K562 (cell line): ENCODE measurements around the gene KCNMB3. TPM values are rescaled to one million over a fixed set of nuclear protein-coding genes. Genes with fewer than 3 reads are reported as not detected.

ENCODE experiments used
- ATAC-seq: fragments of 200-7000 bp; cut with Tn5 transposase; 3 replicates; pipeline ENCODE4 v1.9.1; 2020; ENCODE audit warnings: moderate library complexity
- BruUV-seq: library from RNA; stranded (reverse); fragments of 400-500 nt; replicated peaks from 2 replicates; lab custom pipeline; 2021; lab: Mats Ljungman, UMichigan
- CTCF ChIA-PET: fragments of 300-600 bp; formaldehyde crosslinking; extraction: SDS; loops from one replicate; lab custom pipeline; 2021; ENCODE audit warnings: low intra/inter-chr PET ratio; lab: Yijun Ruan, JAX
- POLR2A ChIA-PET: fragments of 300-600, 350-650 bp; sonication (Branson Sonifier 250); formaldehyde crosslinking; extraction: SDS; loops from one replicate; lab custom pipeline; 2021; ENCODE audit warnings: antibody characterized with exemption, inconsistent platforms; lab: Yijun Ruan, JAX
- DNase-seq, 4 experiments: peaks; one replicate each; pipeline versions ENCODE4 v3.0.0 to v3.0.0-alpha.2; 2011 to 2018; ENCODE audit warnings: low spot score in 3 of 4, mixed read lengths in 3 of 4; ENCODE audit errors: extremely low read depth in 1 of 4
- FAIRE-seq: peaks from 2 replicates; lab custom pipeline; 2011; peaks lifted over from hg19 to GRCh38; lab: Jason Lieb, UNC
- H2AFZ ChIP-seq: 2 replicates; pipeline ENCODE4 v1.6.0; 2011; ENCODE audit warnings: low read depth, low read length, control low read depth, inconsistent platforms
- H3K27ac ChIP-seq: fragments of 200-600 bp; 3 replicates; pipeline ENCODE4 v1.8.0; 2011; ENCODE audit warnings: low read depth, mild to moderate bottlenecking, control low read depth, inconsistent platforms, low read length, moderate library complexity, mixed read lengths; ENCODE audit errors: extremely low read depth
- H3K27me3 ChIP-seq, 2 experiments: fragments of 300-600 bp in 1 of 2; 2 replicates in 1 of 2; 3 replicates in 1 of 2; pipeline versions ENCODE4 v1.6.0 to v1.8.0; 2011; ENCODE audit warnings: inconsistent platforms in 2 of 2, low read length in 2 of 2, mild to moderate bottlenecking in 1 of 2, mixed read lengths in 1 of 2, moderate library complexity in 1 of 2; ENCODE audit not compliant: control insufficient read depth in 2 of 2, insufficient read depth in 2 of 2
- H3K36me3 ChIP-seq: fragments of 300-600 bp; 3 replicates; pipeline ENCODE4 v1.8.0; 2011; ENCODE audit warnings: mild to moderate bottlenecking, low read length, inconsistent platforms; ENCODE audit not compliant: control insufficient read depth, insufficient read depth
- H3K4me1 ChIP-seq, 2 experiments: fragments of 200-600 bp in 1 of 2; replicated peaks in 1 of 2; 2 replicates in 1 of 2; 3 replicates in 1 of 2; pipeline versions ENCODE4 v1.5.1 to v1.8.0; 2011; ENCODE audit warnings: inconsistent platforms in 2 of 2, low read length in 2 of 2, mild to moderate bottlenecking in 1 of 2, mixed read lengths in 1 of 2, moderate library complexity in 1 of 2; ENCODE audit not compliant: control insufficient read depth in 2 of 2, insufficient read depth in 2 of 2
- H3K4me2 ChIP-seq: 2 replicates; pipeline ENCODE4 v1.6.1; 2011; ENCODE audit warnings: low read length, control low read depth, inconsistent platforms, mixed read lengths; ENCODE audit not compliant: insufficient read depth
- H3K4me3 ChIP-seq: fragments of 200-600 bp; sonication (generic), shearing (Covaris generic); 2 replicates; pipeline ENCODE4 v1.5.1; 2016; ENCODE audit warnings: control low read depth, inconsistent platforms
- H3K79me2 ChIP-seq: fragments of 200-600 bp; 3 replicates; pipeline ENCODE4 v1.8.0; 2011; ENCODE audit warnings: low read length, inconsistent platforms; ENCODE audit not compliant: control insufficient read depth, insufficient read depth
- H3K9ac ChIP-seq, 2 experiments: 2 replicates each; pipeline versions ENCODE4 v1.6.0 to v1.6.1; 2011; ENCODE audit warnings: low read depth in 2 of 2, low read length in 2 of 2, control low read depth in 1 of 2, inconsistent platforms in 1 of 2, mild to moderate bottlenecking in 1 of 2, mixed read lengths in 1 of 2; ENCODE audit not compliant: insufficient read depth in 1 of 2
- H3K9me1 ChIP-seq: one replicate; pipeline ENCODE4 v1.6.0; 2011; ENCODE audit warnings: inconsistent platforms, mild to moderate bottlenecking, low read length, moderate library complexity; ENCODE audit not compliant: control insufficient read depth, insufficient read depth
- H3K9me3 ChIP-seq: replicated peaks from 2 replicates; pipeline ENCODE4 v1.5.1; 2011; ENCODE audit warnings: low read depth, low read length, inconsistent platforms; ENCODE audit not compliant: control insufficient read depth, insufficient read depth
- H4K20me1 ChIP-seq: replicated peaks from 2 replicates; pipeline ENCODE4 v1.6.1; 2011; ENCODE audit warnings: low read length, inconsistent platforms, mixed read lengths; ENCODE audit not compliant: control insufficient read depth, insufficient read depth
- ATF4 ChIP-seq: fragments of 450-650 bp; formaldehyde crosslinking; IDR thresholded peaks from 2 replicates; pipeline ENCODE4 v1.4.0; 2022; ENCODE audit warnings: mild to moderate bottlenecking, moderate library complexity
- BHLHE40 ChIP-seq: IDR thresholded peaks from 2 replicates; pipeline ENCODE4 v1.6.1; 2011; ENCODE audit warnings: low read length, improper control_type of control experiment
- CBFA2T3 ChIP-seq: fragments of 450-650 bp; IDR thresholded peaks from 2 replicates; pipeline ENCODE4 v1.6.1; 2017
- CXXC5 ChIP-seq: fragments of 250-450 bp; sonication (Bioruptor Pico); IDR thresholded peaks from 2 replicates; pipeline ENCODE4 v1.8.0; 2022; ENCODE audit warnings: inconsistent platforms, mild to moderate bottlenecking, moderate library complexity
- EGR1 ChIP-seq: fragments of 450-650 bp; conservative IDR thresholded peaks from 2 replicates; pipeline ENCODE4 v1.6.1; 2017; ENCODE audit warnings: mild to moderate bottlenecking
- GATAD2A ChIP-seq: fragments of 450-650 bp; IDR thresholded peaks from 2 replicates; pipeline ENCODE4 v1.6.1; 2017
- MAFG ChIP-seq: fragments of 450-650 bp; conservative IDR thresholded peaks from 2 replicates; pipeline ENCODE4 v1.6.1; 2016; ENCODE audit warnings: missing genetic modification characterization, missing compliant biosample characterization
- MTA3 ChIP-seq: fragments of 450-650 bp; formaldehyde crosslinking; IDR thresholded peaks from 2 replicates; pipeline ENCODE4 v1.6.1; 2017; ENCODE audit warnings: mild to moderate bottlenecking, borderline replicate concordance
- MXD1 ChIP-seq: fragments of 250-450 bp; sonication (Bioruptor Pico); IDR thresholded peaks from 2 replicates; pipeline ENCODE4 v1.8.0; 2021; ENCODE audit warnings: borderline replicate concordance, mild to moderate bottlenecking, moderate library complexity; ENCODE audit not compliant: poor library complexity, severe bottlenecking
- NR2F6 ChIP-seq: fragments of 450-650 bp; formaldehyde crosslinking; IDR thresholded peaks from 2 replicates; pipeline ENCODE4 v1.4.0; 2020; ENCODE audit warnings: mild to moderate bottlenecking
- RBM39 ChIP-seq: fragments of 200-400 bp; formaldehyde crosslinking; optimal IDR thresholded peaks from 2 replicates; pipeline ENCODE3; 2018; ENCODE audit warnings: low read depth, low read length
- RCOR1 ChIP-seq, 2 experiments: IDR thresholded peaks; 2 replicates each; pipeline ENCODE4 v1.6.1; 2012; ENCODE audit warnings: low read depth in 2 of 2, low read length in 2 of 2, borderline replicate concordance in 1 of 2, improper control_type of control experiment in 1 of 2
- RFX1 ChIP-seq: fragments of 450-650 bp; IDR thresholded peaks from 2 replicates; pipeline ENCODE4 v1.6.1; 2016; ENCODE audit warnings: mild to moderate bottlenecking, moderate library complexity
- SMARCE1 ChIP-seq: fragments of 450-650 bp; IDR thresholded peaks from 2 replicates; pipeline ENCODE4 v1.7.1; 2016; ENCODE audit warnings: mild to moderate bottlenecking
- ZNF121 ChIP-seq: sonication (generic); formaldehyde crosslinking; conservative IDR thresholded peaks from 2 replicates; pipeline ENCODE4 v1.8.0; 2022; ENCODE audit warnings: missing genetic modification reagents
- ZNF280B ChIP-seq: fragments of 250-450 bp; sonication (Bioruptor Pico); IDR thresholded peaks from 2 replicates; pipeline ENCODE4 v1.5.1; 2021; ENCODE audit warnings: mild to moderate bottlenecking
- ZNF592 ChIP-seq: fragments of 450-650 bp; IDR thresholded peaks from 2 replicates; pipeline ENCODE4 v1.6.1; 2017; ENCODE audit warnings: antibody characterized with exemption, mild to moderate bottlenecking
- ZNF717 ChIP-seq: fragments of 250-450 bp; sonication (Bioruptor Pico); IDR thresholded peaks from 2 replicates; pipeline ENCODE4 v1.5.0; 2021
- WGBS: fragments of 100-300 bp; shearing (Covaris generic); methylation state at CpG from one replicate; pipeline ENCODE4 v1.1.6; 2016; ENCODE audit warnings: low coverage, mixed read lengths; ENCODE audit not compliant: insufficient coverage; ENCODE audit errors: missing lambda C conversion rate; 5-methylcytosine and 5-hydroxymethylcytosine counted together
- in situ Hi-C: fragments of 300-500 bp; cut with MboI; formaldehyde crosslinking; loops from 4 replicates; pipeline ENCODE4 v1.15.0; 2018; ENCODE audit warnings: inconsistent platforms, mixed read lengths
- intact Hi-C: fragments of 100-400 bp; cut with micrococcal nuclease; formaldehyde crosslinking; loops from 2 replicates; pipeline ENCODE4 v1.14.2; 2022
- polyA plus RNA-seq, 8 experiments: library from polyadenylated mRNA; depleted of rRNA in 4 of 8; stranded (reverse) in 5 of 8; unstranded in 3 of 8; fragments of >200 nt; fragmentation: Nextera tagmentation in 2 of 8; fragmentation: Illumina TruSeq in 1 of 8; extraction: Ambion mirVana in 2 of 8; extraction: Trizol in 1 of 8; gene quantifications; 2 replicates each; pipeline versions ENCODE4 v1.2.1 to v1.2.3, GENCODE V29; 2011 to 2014; ENCODE audit warnings: inconsistent platforms in 1 of 8, missing spikeins in 1 of 8
- total RNA-seq, 7 experiments: library from RNA; depleted of rRNA in 6 of 7; stranded (reverse); fragments of >200 nt in 6 of 7; fragmentation: Illumina TruSeq in 2 of 7; extraction: Trizol in 2 of 7; gene quantifications; 2 replicates each; pipeline versions ENCODE4 v1.2.1 to v1.2.3, GENCODE V29; 2011 to 2021; ENCODE audit warnings: low replicate concordance in 1 of 7

Gene KCNMB3
- total and polyA plus RNA-seq, 9 of the 15 experiments (the other 6 are each of a cell fraction or from before 2014, with no cell fraction given): 7.0 to 21.1 (median 14.3) TPM

DNA sequence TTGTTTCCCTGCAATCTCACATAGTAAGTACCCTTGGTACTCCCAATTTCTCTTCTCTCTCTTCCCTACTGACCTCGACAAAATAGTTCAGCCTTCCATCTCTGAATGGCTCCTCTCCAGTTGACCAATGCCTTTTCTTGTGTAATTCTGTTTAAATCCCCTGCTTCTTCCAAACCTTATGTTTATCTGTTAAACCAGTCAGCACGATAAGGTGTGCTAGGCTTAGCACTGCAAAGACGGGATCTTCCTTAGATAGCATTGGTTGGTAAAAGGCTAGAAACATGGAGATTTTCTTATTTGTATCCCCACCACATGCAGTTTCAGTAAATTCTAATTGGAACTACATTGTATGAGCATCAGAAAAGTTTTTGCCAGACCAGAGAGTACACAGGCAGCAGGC, 25.8 kb upstream of the KCNMB3 start:
- H3K9me3 ChIP-seq: no peaks in the 10 kb centered on the region
- no peaks in the 10 kb centered on the region for H3K27me3 ChIP-seq
- CTCF ChIA-PET: no interaction called here
- POLR2A ChIA-PET: interaction anchor here (1.2 to 1.7 kb wide), 2 partner anchors 11 to 12 kb away, joined by 3 to 6 read pairs; no protein-coding TSS in a partner anchor
- no peaks in the 10 kb centered on the region for H3K9me1 ChIP-seq
- H4K20me1 ChIP-seq: no peaks in the 10 kb centered on the region
- FAIRE-seq (peak; percentile 76), ATAC-seq (peak; percentile 58), DNase-seq (peak in 1 of 4 experiments; percentile 32)
- H3K36me3 ChIP-seq: no peaks in the 10 kb centered on the region
- peaks cover 6 to 13% of the 10 kb centered on the region in 2 experiments; a peak in 4 of 5 replicates for H3K4me1 ChIP-seq
- no peak overlapping the region for H3K27ac ChIP-seq
- intact Hi-C loops: no loop called here
- H3K9ac ChIP-seq: peak overlapping the region in 1 of 2 experiments; percentile 24; a peak in 2 of 4 replicates
- no peaks in the 10 kb centered on the region for H3K79me2 ChIP-seq
- in situ Hi-C loops: no loop called here
- BruUV-seq: no TSS peak
- H2AFZ ChIP-seq: peak overlapping the region; percentile 91
- H3K4me3 ChIP-seq: no peak overlapping the region
- peak overlapping the region; percentile 30 for H3K4me2 ChIP-seq
- WGBS: 6% methylated on average over 3 of the region's 3 CpGs
- TF ChIP-seq ZNF121 (CRISPR knock-in tag): no peak
- no peak for TF ChIP-seq MXD1 (CRISPR knock-in tag)
- no peak for TF ChIP-seq BHLHE40
- no peak for TF ChIP-seq RBM39
- TF ChIP-seq MAFG (tag): no peak
- TF ChIP-seq MTA3: 0 out of 2 replicates have a peak, but pooled peaks have one; percentile 27
- TF ChIP-seq ATF4 (CRISPR knock-in tag): no peak
- peak; percentile 47 for TF ChIP-seq CXXC5 (CRISPR knock-in tag)
- no peak for TF ChIP-seq RFX1
- TF ChIP-seq RCOR1 (IDR thresholded peaks at IDR 0.05; ENCODE audit: borderline replicate concordance in 1 of 2, low read depth in 2 of 2, low read length in 2 of 2): no peak
- TF ChIP-seq EGR1: no peak
- TF ChIP-seq SMARCE1: peak; percentile 24; the same call in 1 of the 2 replicates
- TF ChIP-seq GATAD2A: no peak
- peak; percentile 33 for TF ChIP-seq CBFA2T3
- TF ChIP-seq ZNF280B (CRISPR knock-in tag): no peak
- TF ChIP-seq ZNF592: 0 out of 2 replicates have a peak, but pooled peaks have one; percentile 27
- TF ChIP-seq NR2F6 (CRISPR knock-in tag): no peak
- no peak for TF ChIP-seq ZNF717
